ENCODE measurements around the gene MIR17HG.

Gene MIR17HG

GRCh38 chr13:91368676-91369440 is 21.4 kb downstream of the MIR17HG start:
- no peak for DNase-seq (ENCODE audit: low read depth in 2 of 2, low spot score in 1 of 2)

- no peak for DNase-seq (ENCODE audit: low read depth in 2 of 2, low spot score in 1 of 2)
Measured at GRCh38 chr13:91369441-91369831, 21.9 kb downstream of the MIR17HG start.

GRCh38 chr13:91370501-91370900 is 23.0 kb downstream of the MIR17HG start:
- DNase-seq (ENCODE audit: low read depth in 2 of 2, low spot score in 1 of 2) = no peak

GRCh38 chr13:91372911-91373310 is 25.4 kb downstream of the MIR17HG start:
- DNase-seq (ENCODE audit: low read depth in 2 of 2, low spot score in 1 of 2) = no peak

- no peak for DNase-seq (ENCODE audit: low read depth in 2 of 2, low spot score in 1 of 2)
Measured at GRCh38 chr13:91375116-91375729, 27.7 kb downstream of the MIR17HG start.

GRCh38 chr13:91381371-91381770 is 33.9 kb downstream of the MIR17HG start:
- no peak for DNase-seq (ENCODE audit: low read depth in 2 of 2, low spot score in 1 of 2)

- DNase-seq (ENCODE audit: low read depth in 2 of 2, low spot score in 1 of 2) = no peak
Measured at GRCh38 chr13:91383836-91384235, 36.3 kb downstream of the MIR17HG start.

GRCh38 chr13:91384896-91385295 is 37.4 kb downstream of the MIR17HG start:
- no peak for DNase-seq (ENCODE audit: low read depth in 2 of 2, low spot score in 1 of 2)

GRCh38 chr13:91389186-91389585 is 41.7 kb downstream of the MIR17HG start:
- no peak for DNase-seq (ENCODE audit: low read depth in 2 of 2, low spot score in 1 of 2)

- no peak for DNase-seq (ENCODE audit: low read depth in 2 of 2, low spot score in 1 of 2)
Measured at GRCh38 chr13:91397595-91397994, 50.1 kb downstream of the MIR17HG start.

GRCh38 chr13:91398413-91399188 is 51.1 kb downstream of the MIR17HG start, which contains the start of gene GPC5:
Gene GPC5, plus strand, starts transcription at chr13:91398621.
- DNase-seq (ENCODE audit: low read depth in 2 of 2, low spot score in 1 of 2) = peak; percentile 59 to 60

GRCh38 chr13:91399189-91400062 is 51.9 kb downstream of the MIR17HG start:
- DNase-seq (ENCODE audit: low read depth in 2 of 2, low spot score in 1 of 2) = no peak

- no peak for DNase-seq (ENCODE audit: low read depth in 2 of 2, low spot score in 1 of 2)
Measured at GRCh38 chr13:91400063-91400399, 52.5 kb downstream of the MIR17HG start.

GRCh38 chr13:91400671-91401070 is 53.2 kb downstream of the MIR17HG start:
- no peak for DNase-seq (ENCODE audit: low read depth in 2 of 2, low spot score in 1 of 2)

- DNase-seq (ENCODE audit: low read depth in 2 of 2, low spot score in 1 of 2) = no peak
Measured at GRCh38 chr13:91401920-91402319, 54.4 kb downstream of the MIR17HG start.
